Omental fat pad (tissue), 4 donors: Measurements from ENCODE around the gene GPR150. TPM values are rescaled to one million over a fixed set of nuclear protein-coding genes. Genes with fewer than 3 reads are reported as not detected.

ENCODE experiments used
- ATAC-seq: fragments of 150-250 bp; one replicate; pipeline ENCODE4 v1.9.1; 2016; ENCODE audit warnings: mild to moderate bottlenecking, moderate library complexity; ENCODE audit not compliant: low FRiP score
- DNase-seq: peaks from one replicate; pipeline ENCODE4 v3.0.0-alpha.2; 2019; ENCODE audit warnings: low spot score
- CTCF ChIP-seq, 3 donors: fragments of 450-650 bp; IDR thresholded peaks; one replicate each; pipeline ENCODE4 v1.5.1; 2016 to 2017; ENCODE audit warnings: antibody characterized with exemption in 3 of 3, mild to moderate bottlenecking in 3 of 3, moderate library complexity in 2 of 3
- total RNA-seq, 4 donors: library from RNA; depleted of rRNA; stranded (reverse); fragments of >200 nt; gene quantifications; one replicate each; pipeline ENCODE4 v1.1.0, GENCODE V29; 2016

Gene GPR150
- total RNA-seq, 4 donors from 2014 or later = 0.19 to 0.95 (median 0.24) TPM; not detected in 1

- no peak for TF ChIP-seq CTCF (IDR thresholded peaks at IDR 0.05)
- DNase-seq = no peak
- no peak for ATAC-seq
These were observed 24.5 kb upstream of the GPR150 start for GRCh38 chr5:95595289-95595931.

DNA sequence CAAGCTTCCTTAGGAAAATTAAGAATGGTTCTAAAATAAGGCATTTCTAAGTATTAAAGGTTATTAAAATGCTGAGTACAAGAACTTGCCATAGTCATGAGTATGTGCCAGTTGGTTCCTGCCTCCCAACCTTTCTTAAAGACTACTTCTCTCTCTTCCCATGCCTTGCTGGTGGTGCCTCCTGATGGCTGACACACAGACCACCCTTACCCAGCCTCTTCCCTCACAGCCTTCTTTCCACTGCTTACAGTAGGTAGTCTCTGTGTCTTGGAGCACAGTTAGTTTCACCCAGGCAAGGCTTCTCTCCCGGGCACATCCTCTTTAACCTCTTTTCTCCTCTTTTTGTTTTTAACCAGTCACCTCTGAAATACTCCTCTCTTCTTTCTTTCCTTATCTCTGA is 20.6 kb upstream of the GPR150 start:
- DNase-seq (no peak), ATAC-seq (no peak)
- no peak for TF ChIP-seq CTCF (IDR thresholded peaks at IDR 0.05)

DNA sequence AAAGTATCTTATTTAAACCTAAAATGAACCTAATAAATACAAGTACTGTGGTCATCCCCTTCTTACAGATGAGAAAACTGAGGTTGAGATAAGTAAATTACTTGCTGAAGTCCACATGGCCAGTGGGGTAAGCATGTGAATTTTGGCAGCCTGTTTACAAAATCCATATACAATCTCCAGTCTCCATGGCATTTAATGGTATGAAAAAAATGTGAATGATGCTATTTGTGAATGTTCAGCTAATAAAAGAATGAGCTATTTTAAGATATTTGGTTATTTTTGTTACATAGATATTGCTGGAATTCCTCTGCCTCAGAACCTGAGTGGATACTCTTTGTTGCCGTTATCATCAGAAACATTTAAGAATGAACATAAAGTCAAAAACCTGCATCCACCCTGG is 19.3 kb upstream of the GPR150 start:
- no peak for TF ChIP-seq CTCF (IDR thresholded peaks at IDR 0.05)
- DNase-seq (no peak), ATAC-seq (no peak)

DNA sequence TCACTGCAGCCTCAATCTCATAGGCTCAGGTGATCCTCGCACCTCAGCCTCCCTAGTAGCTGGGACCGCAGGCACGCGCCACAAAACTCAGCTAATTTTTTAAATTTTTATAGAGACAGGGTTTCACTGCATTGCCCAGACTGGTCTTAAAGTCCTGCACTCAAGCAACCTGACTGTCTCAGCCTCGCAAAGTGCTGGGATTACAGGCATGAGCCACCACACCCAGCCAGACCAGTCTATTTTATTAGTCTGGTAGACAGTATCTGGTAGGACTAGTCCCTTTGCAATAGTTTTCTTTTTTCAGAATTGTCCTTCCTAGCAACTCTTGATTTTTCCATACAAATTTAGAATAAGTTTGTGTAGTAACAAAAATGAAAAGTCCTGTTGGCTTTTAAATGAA is 14.1 kb upstream of the GPR150 start:
- no peak for ATAC-seq
- TF ChIP-seq CTCF (IDR thresholded peaks at IDR 0.05) = no peak
- DNase-seq = no peak

- TF ChIP-seq CTCF (IDR thresholded peaks at IDR 0.05) = no peak
- DNase-seq = no peak
- no peak for ATAC-seq
These were observed 13.5 kb upstream of the GPR150 start for GRCh38 chr5:95606419-95606818.

DNA sequence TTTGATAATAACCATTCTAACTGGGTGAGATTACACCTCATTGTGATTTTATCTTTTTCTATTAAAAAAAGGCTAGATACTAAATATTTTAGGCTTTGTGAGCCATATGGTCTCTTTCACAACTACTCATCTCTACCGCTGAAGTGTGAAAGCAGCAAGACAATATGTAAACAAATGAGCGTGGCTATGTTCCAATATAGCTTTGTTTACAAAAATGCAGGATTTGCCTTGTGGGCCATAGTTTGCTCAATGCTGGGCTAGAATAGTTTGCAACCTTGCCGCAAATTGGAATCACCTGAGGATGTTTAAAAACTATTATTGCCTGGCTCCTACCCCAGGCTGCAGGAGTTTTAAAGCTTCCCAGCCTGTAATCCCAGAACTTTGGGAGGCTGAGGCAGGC is 10.2 kb upstream of the GPR150 start:
- no peak for TF ChIP-seq CTCF (IDR thresholded peaks at IDR 0.05)
- ATAC-seq (no peak), DNase-seq (no peak)

DNA sequence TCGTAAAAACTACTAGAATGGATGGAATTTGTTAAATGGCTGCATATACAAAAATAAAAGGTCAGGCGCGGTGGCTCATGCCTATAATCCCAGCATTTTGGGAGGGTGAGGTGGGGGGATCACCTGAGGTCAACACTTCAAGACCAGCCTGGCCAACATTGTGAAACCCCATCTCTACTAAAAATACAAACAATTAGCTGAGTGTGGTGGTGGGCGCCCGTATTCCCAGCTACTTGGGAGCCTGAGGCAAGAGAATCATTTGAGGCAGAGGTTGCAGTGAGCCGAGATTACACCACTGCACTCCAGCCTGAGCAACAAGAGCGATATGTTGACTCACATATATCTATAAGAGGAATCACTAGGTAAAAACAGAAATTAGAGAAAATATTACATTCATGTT is 9.3 kb upstream of the GPR150 start:
- DNase-seq = no peak
- TF ChIP-seq CTCF (IDR thresholded peaks at IDR 0.05) = no peak
- ATAC-seq = no peak
